GM12878 (cell line): Measurements from ENCODE around the gene SORCS2.

Experiments
- CTCF ChIP-seq, 3 experiments: IDR thresholded peaks in 2 of 3; conservative IDR thresholded peaks in 1 of 3; 2 replicates each; pipeline ENCODE4 v1.5.1; 2011; ENCODE audit warnings: low read depth in 3 of 3, low read length in 3 of 3, mild to moderate bottlenecking in 3 of 3, control low read depth in 2 of 3, moderate library complexity in 2 of 3, inconsistent platforms in 1 of 3, mixed read lengths in 1 of 3; ENCODE audit not compliant: control insufficient read depth in 2 of 3, insufficient read depth in 1 of 3; ENCODE audit errors: extremely low read depth in 1 of 3
- ESRRA ChIP-seq: IDR thresholded peaks from 2 replicates; pipeline ENCODE4 v1.6.1; 2012; ENCODE audit warnings: mild to moderate bottlenecking, low read length, improper control_type of control experiment
- MTA2 ChIP-seq: fragments of 450-650 bp; IDR thresholded peaks from 2 replicates; pipeline ENCODE4 v1.6.1; 2016; ENCODE audit warnings: low read depth, mild to moderate bottlenecking, moderate library complexity
- NKRF ChIP-seq: fragments of 450-650 bp; conservative IDR thresholded peaks from 2 replicates; pipeline ENCODE4 v1.6.1; 2017; ENCODE audit warnings: mild to moderate bottlenecking, moderate library complexity
- POLR2AphosphoS5 ChIP-seq: IDR thresholded peaks from 2 replicates; pipeline ENCODE4 v1.6.1; 2011; ENCODE audit warnings: mild to moderate bottlenecking, low read length, inconsistent platforms
- USF1 ChIP-seq: IDR thresholded peaks from 2 replicates; pipeline ENCODE4 v1.6.1; 2011; ENCODE audit warnings: borderline replicate concordance, low read depth, mild to moderate bottlenecking, moderate library complexity, mixed read lengths, low read length; ENCODE audit not compliant: insufficient read depth; ENCODE audit errors: extremely low read length
- TF ChIP-seq, protein P1 (sequence below): fragments of 150-350 bp; IDR thresholded peaks from 2 replicates; pipeline ENCODE4 v1.6.1; 2014; ENCODE audit warnings: mild to moderate bottlenecking, low read depth, low read length

GRCh38 chr4:7447236-7447635, 254.9 kb downstream of the SORCS2 start:
- no peak for TF ChIP-seq POLR2AphosphoS5
- TF ChIP-seq, protein P1, sequence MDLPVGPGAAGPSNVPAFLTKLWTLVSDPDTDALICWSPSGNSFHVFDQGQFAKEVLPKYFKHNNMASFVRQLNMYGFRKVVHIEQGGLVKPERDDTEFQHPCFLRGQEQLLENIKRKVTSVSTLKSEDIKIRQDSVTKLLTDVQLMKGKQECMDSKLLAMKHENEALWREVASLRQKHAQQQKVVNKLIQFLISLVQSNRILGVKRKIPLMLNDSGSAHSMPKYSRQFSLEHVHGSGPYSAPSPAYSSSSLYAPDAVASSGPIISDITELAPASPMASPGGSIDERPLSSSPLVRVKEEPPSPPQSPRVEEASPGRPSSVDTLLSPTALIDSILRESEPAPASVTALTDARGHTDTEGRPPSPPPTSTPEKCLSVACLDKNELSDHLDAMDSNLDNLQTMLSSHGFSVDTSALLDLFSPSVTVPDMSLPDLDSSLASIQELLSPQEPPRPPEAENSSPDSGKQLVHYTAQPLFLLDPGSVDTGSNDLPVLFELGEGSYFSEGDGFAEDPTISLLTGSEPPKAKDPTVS = no peak
- TF ChIP-seq CTCF (IDR thresholded peaks at IDR 0.05 in 2 of 3, conservative IDR thresholded peaks at IDR 0.05 in 1 of 3; ENCODE audit: control insufficient read depth in 2 of 3, extremely low read depth in 1 of 3, insufficient read depth in 1 of 3, low read depth in 3 of 3, low read length in 3 of 3) = no peak
- TF ChIP-seq MTA2 = no peak
- TF ChIP-seq NKRF = no peak
- no peak for TF ChIP-seq ESRRA
- TF ChIP-seq USF1 = no peak
